Hepatocyte (in vitro differentiated cells): Measurements from ENCODE around the gene MAPK8IP2. TPM values are rescaled to one million over a fixed set of nuclear protein-coding genes. Genes with fewer than 3 reads are reported as not detected.

ENCODE experiments used
- DNase-seq: peaks from one replicate; pipeline ENCODE4 v3.0.0-alpha.2; 2016; ENCODE audit warnings: low spot score
- H2AFZ ChIP-seq: fragments of 200-600 bp; sonication (generic); 2 replicates; pipeline ENCODE4 v1.6.0; 2016; ENCODE audit warnings: antibody characterized with exemption, mild to moderate bottlenecking
- H3K27ac ChIP-seq: fragments of 200-600 bp; sonication (generic); 2 replicates; pipeline ENCODE4 v1.5.1; 2016; ENCODE audit warnings: mild to moderate bottlenecking
- H3K27me3 ChIP-seq: fragments of 200-600 bp; sonication (generic); 2 replicates; pipeline ENCODE4 v1.6.1; 2016
- H3K36me3 ChIP-seq: fragments of 200-600 bp; sonication (generic); replicated peaks from 2 replicates; pipeline ENCODE4 v1.5.1; 2016; ENCODE audit warnings: low read depth; ENCODE audit not compliant: insufficient read depth
- H3K4me1 ChIP-seq: fragments of 200-600 bp; sonication (generic); 2 replicates; pipeline ENCODE4 v1.5.1; 2016; ENCODE audit warnings: mild to moderate bottlenecking, moderate library complexity; ENCODE audit not compliant: insufficient read depth
- H3K4me2 ChIP-seq: fragments of 200-600 bp; sonication (generic); 2 replicates; pipeline ENCODE4 v1.6.0; 2016
- H3K4me3 ChIP-seq: fragments of 200-600 bp; sonication (generic); 2 replicates; pipeline ENCODE4 v1.5.1; 2016; ENCODE audit warnings: mild to moderate bottlenecking
- H3K79me2 ChIP-seq: fragments of 200-600 bp; sonication (generic); 2 replicates; pipeline ENCODE4 v1.6.0; 2017; ENCODE audit warnings: mild to moderate bottlenecking
- H3K9me2 ChIP-seq: fragments of 200-600 bp; sonication (generic); replicated peaks from 2 replicates; pipeline ENCODE4 v1.6.0; 2017; ENCODE audit warnings: mild to moderate bottlenecking; ENCODE audit not compliant: insufficient read depth
- H3K9me3 ChIP-seq: fragments of 200-600 bp; sonication (generic); 2 replicates; pipeline ENCODE4 v1.5.1; 2016; ENCODE audit warnings: low read depth, mild to moderate bottlenecking
- H4K20me1 ChIP-seq: fragments of 200-600 bp; sonication (generic); 2 replicates; pipeline ENCODE4 v1.6.0; 2016; ENCODE audit warnings: mild to moderate bottlenecking; ENCODE audit not compliant: insufficient read depth, poor library complexity, severe bottlenecking
- EZH2 ChIP-seq: fragments of 200-600 bp; sonication (generic); IDR thresholded peaks from 2 replicates; pipeline ENCODE4 v1.6.1; 2016; ENCODE audit warnings: antibody characterized with exemption, mild to moderate bottlenecking, borderline replicate concordance
- EZH2phosphoT487 ChIP-seq: fragments of 200-600 bp; sonication (generic); IDR thresholded peaks from one replicate; pipeline ENCODE4 v1.6.1; 2018; ENCODE audit warnings: antibody characterized with exemption, mild to moderate bottlenecking, low read depth, moderate library complexity; ENCODE audit not compliant: unreplicated experiment, severe bottlenecking
- WGBS: methylation state at CpG from one replicate; pipeline ENCODE4 v1.1.6; 2016; ENCODE audit warnings: low lambda C conversion rate; ENCODE audit errors: missing lambda C conversion rate; 5-methylcytosine and 5-hydroxymethylcytosine counted together
- polyA plus RNA-seq: library from polyadenylated mRNA; unstranded; fragments of >200 nt; fragmentation: Nextera tagmentation; extraction: Ambion mirVana; gene quantifications from 2 replicates; pipeline ENCODE4 v1.2.1, GENCODE V29; 2016
- total RNA-seq: library from RNA; depleted of rRNA; stranded (reverse); fragments of >200 nt; gene quantifications from 2 replicates; pipeline ENCODE4 v1.2.3, GENCODE V29; 2014
- TF ChIP-seq, protein P1 (sequence below): fragments of 200-600 bp; sonication (generic); IDR thresholded peaks from 2 replicates; pipeline ENCODE4 v1.5.1; 2016; ENCODE audit warnings: antibody characterized with exemption, mild to moderate bottlenecking; ENCODE audit not compliant: poor library complexity

Gene MAPK8IP2
- total and polyA plus RNA-seq, 2 experiments from 2014 or later: 1.6 to 4.0 TPM

DNA sequence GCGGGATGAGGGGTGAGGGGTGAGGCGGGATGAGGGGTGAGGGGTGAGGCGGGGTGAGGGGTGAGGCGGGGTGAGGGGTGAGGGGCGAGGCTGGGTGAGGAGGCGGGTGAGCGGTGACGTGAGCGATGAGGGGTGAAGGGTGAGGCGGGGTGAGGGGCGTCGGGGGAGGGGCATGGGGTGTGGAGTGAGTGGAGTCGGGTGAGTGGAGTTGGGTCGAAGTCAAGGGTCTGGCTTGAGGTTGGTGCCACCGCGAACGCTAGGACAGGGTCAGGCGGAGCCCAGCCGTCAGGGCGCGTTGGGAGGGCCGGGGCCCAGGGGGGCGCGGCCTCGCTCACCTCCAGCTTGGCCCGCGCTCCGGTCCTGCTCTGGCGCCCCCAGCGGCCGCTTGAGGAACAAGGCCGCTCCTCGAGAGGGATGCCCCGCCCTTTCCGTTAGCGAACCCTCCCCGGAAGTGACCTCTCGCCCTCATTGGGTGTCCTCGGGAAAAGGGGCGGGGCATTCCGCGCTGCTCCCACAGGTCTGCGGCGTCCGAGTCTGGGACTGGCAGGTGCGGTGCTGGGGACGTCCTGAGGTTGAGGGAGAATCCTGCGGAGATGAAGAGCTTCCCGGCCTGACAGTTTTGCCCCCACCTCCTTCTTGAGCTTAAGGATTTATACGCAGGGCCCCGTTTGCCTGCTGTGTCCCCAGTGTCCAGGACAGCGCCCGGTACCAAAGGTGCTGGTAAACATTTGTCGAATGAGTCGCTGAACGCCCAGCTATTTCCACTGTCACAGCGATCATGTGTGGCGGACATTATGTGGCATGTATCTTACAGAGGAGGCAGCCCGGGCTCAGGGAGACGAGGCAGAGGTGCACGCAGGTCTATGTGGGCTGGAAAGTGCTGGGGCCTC lies 37.8 kb upstream of the MAPK8IP2 start, which contains the start of gene SYCE3:
TSS of gene SYCE3 (minus strand) at position 397 of the 890 bp plus-strand sequence. CDS start 6,514 bp downstream, outside the sequence.
- peak within 1 kb of the TSS; percentile 85 for H3K27ac ChIP-seq
- no peaks in the 10 kb centered on the region for H3K36me3 ChIP-seq
- no peaks in the 10 kb centered on the region for H3K9me2 ChIP-seq
- H3K4me1 ChIP-seq: peaks cover 12% of the 10 kb centered on the region
- no peaks in the 10 kb centered on the region for H4K20me1 ChIP-seq
- peak; percentile 99 for DNase-seq
- no peaks in the 10 kb centered on the region for H3K79me2 ChIP-seq
- 1% methylated on average over 22 of the region's 61 CpGs for WGBS
- TF ChIP-seq EZH2phosphoT487 (no peak), EZH2 (no peak)
- TF ChIP-seq, protein P1, sequence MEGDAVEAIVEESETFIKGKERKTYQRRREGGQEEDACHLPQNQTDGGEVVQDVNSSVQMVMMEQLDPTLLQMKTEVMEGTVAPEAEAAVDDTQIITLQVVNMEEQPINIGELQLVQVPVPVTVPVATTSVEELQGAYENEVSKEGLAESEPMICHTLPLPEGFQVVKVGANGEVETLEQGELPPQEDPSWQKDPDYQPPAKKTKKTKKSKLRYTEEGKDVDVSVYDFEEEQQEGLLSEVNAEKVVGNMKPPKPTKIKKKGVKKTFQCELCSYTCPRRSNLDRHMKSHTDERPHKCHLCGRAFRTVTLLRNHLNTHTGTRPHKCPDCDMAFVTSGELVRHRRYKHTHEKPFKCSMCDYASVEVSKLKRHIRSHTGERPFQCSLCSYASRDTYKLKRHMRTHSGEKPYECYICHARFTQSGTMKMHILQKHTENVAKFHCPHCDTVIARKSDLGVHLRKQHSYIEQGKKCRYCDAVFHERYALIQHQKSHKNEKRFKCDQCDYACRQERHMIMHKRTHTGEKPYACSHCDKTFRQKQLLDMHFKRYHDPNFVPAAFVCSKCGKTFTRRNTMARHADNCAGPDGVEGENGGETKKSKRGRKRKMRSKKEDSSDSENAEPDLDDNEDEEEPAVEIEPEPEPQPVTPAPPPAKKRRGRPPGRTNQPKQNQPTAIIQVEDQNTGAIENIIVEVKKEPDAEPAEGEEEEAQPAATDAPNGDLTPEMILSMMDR: peak; percentile 89
- H3K4me2 ChIP-seq: peak within 1 kb of the TSS; percentile 89
- H2AFZ ChIP-seq: peak within 1 kb of the TSS; percentile 63
- peak within 1 kb of the TSS; percentile 37 for H3K4me3 ChIP-seq
- no peaks in the 10 kb centered on the region for H3K27me3 ChIP-seq
- H3K9me3 ChIP-seq: no peaks in the 10 kb centered on the region

DNA sequence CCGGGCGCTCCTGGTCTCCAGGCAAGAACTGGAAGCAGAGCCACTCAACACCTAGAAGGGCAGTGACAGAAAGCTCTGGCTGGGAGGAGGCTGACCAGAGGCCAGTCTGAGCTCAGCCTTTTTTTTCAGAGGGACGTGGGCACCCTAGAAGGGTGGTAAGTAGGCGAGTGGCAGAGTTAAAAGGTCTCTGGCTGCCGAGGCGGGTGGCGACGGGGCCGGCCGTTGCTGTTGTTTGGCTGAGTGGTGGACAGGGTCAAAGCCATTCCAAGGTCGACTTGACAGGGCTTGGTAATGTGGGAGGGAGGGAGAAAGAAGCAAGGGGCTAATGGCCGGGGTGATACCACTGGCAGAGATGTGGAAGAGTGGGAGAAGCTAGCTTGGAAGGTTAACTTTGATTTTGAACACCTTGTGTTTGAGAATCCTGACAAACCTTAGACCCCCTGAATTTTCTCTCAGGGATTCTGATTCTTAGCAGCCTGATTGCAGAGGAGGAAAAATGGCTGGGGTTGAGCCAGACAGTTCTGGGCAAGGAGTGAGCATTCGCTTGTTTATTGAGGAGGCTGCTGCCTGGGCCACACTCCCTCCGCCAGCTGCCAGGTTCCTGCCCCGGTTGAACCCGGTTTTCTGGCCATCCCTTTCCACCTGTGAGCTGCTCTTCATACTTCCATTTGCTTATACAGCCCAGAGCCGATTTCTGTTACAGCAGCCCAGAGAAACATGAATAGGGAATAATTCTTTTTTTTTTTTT lies 37.0 kb upstream of the MAPK8IP2 start:
- TF ChIP-seq, protein P1: no peak
- TF ChIP-seq EZH2 (no peak), EZH2phosphoT487 (no peak)
- Histone ChIP-seq H3K9me3 (no peaks in the 10 kb centered on the region), H2AFZ (peak overlapping the region; percentile 63), H4K20me1 (no peaks in the 10 kb centered on the region), H3K79me2 (no peaks in the 10 kb centered on the region), H3K4me2 (peak overlapping the region; percentile 89), H3K9me2 (no peaks in the 10 kb centered on the region), H3K27ac (peak overlapping the region; percentile 85), H3K4me3 (peak overlapping the region; percentile 37), H3K27me3 (no peaks in the 10 kb centered on the region), H3K36me3 (no peaks in the 10 kb centered on the region), H3K4me1 (peaks cover 12% of the 10 kb centered on the region)
- WGBS: 30% methylated on average over 17 of the region's 17 CpGs
- DNase-seq: no peak

DNA sequence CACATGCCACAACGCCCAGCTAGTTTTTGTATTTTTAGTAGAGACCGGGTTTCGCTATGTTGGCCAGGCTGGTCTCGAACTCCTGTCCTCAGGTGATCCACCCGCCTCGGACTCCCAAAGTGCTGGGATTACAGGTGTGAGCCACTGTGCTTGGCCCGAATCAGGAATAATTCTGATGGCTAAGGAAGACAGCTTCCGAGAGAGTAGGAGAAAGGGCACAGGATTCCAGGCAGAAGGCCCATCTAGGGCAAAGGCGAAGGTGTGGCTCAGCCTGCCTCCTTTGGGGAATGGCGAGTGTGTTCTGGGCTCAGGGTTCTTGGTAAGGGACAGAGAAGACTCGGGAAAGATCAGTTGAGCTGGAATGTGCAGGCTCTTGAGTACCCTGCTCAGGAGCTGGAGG lies 36.3 kb upstream of the MAPK8IP2 start:
- no peak overlapping the region for H3K27ac ChIP-seq
- no peaks in the 10 kb centered on the region for H3K27me3 ChIP-seq
- DNase-seq: no peak
- peaks cover 12% of the 10 kb centered on the region for H3K4me1 ChIP-seq
- H3K79me2 ChIP-seq: no peaks in the 10 kb centered on the region
- H3K4me2 ChIP-seq: peak overlapping the region; percentile 89
- H3K36me3 ChIP-seq: no peaks in the 10 kb centered on the region
- H3K9me3 ChIP-seq: no peaks in the 10 kb centered on the region
- no peaks in the 10 kb centered on the region for H3K9me2 ChIP-seq
- H2AFZ ChIP-seq: no peak overlapping the region
- H4K20me1 ChIP-seq: no peaks in the 10 kb centered on the region
- WGBS: 95% methylated on average over 11 of the region's 11 CpGs
- TF ChIP-seq, protein P1: no peak
- no peak overlapping the region for H3K4me3 ChIP-seq
